Lower leg skin (tissue), 4 donors: ENCODE measurements around the gene TFPI. TPM values are rescaled to one million over a fixed set of nuclear protein-coding genes. Genes with fewer than 3 reads are reported as not detected.

Experiments used
- DNase-seq, 2 donors: peaks; one replicate each; pipeline ENCODE4 v3.0.0-alpha.2; 2019; ENCODE audit warnings: low spot score in 2 of 2
- H3K4me3 ChIP-seq: fragments of 200-600 bp; sonication (generic); 2 replicates; pipeline ENCODE4 v1.5.1; 2017; ENCODE audit warnings: mild to moderate bottlenecking, low read depth; ENCODE audit not compliant: poor library complexity, severe bottlenecking
- CTCF ChIP-seq, 3 donors: fragments of 450-650 bp; IDR thresholded peaks; one replicate each; pipeline ENCODE4 v1.5.1; 2016; ENCODE audit warnings: antibody characterized with exemption in 3 of 3, mild to moderate bottlenecking in 3 of 3, moderate library complexity in 2 of 3
- POLR2A ChIP-seq, 2 donors: fragments of 450-650 bp; IDR thresholded peaks; one replicate each; pipeline ENCODE4 v1.6.1; 2016 to 2017; ENCODE audit warnings: antibody characterized with exemption in 2 of 2, mild to moderate bottlenecking in 1 of 2, moderate library complexity in 1 of 2
- WGBS, 2 donors: methylation state at CpG; one replicate each; pipeline ENCODE4 v1.1.5; 2018; 5-methylcytosine and 5-hydroxymethylcytosine counted together
- intact Hi-C: fragments of 100-400 bp; cut with DNase I; formaldehyde crosslinking; loops from one replicate; pipeline ENCODE4 v1.15.0; 2023; ENCODE audit warnings: low total_unique reads
- total RNA-seq, 4 donors: library from RNA; depleted of rRNA; stranded (reverse); fragments of >200 nt; gene quantifications; one replicate each; pipeline ENCODE4 v1.1.0, GENCODE V29; 2016

Gene TFPI
- total RNA-seq = 10 to 100 TPM; 15.6 to 28.4 (median 16.0) TPM

DNA sequence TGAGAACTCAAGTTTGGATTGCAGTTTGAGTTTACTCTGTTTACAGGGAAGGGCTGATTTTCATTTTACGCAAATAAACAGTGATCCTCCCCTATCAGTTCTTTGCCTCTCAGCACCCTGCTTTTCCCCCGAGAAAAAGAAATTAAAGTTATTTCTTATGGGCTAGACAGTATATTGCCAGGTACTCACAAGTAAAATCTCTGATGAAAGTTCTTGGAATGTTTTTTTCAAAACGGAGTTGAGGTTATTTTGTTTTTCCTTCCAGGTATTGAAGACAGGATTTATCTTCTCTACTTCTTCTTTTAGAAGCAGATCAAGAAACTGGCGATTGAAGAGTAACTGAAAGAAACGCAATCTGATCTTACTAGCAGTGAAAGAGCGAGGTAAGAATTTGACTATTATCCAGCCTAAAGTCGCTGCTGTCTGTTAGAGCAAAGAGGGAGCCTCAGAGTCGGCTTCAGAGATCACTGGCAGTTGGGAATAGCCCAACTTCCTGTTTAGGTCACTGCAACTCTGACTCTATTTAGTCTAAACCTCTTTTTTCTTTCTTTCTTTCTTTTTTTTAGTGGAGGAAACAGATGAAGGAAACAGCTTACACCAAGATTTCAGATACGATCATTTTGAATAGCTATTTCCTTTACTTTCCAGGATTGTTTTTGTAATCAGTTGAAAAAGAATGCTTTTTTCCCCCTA is at the start of gene TFPI:
TFPI (minus strand) TSS at position 425 of the 693 bp plus-strand sequence. CDS start 50,667 bp downstream, outside the sequence.
- H3K4me3 ChIP-seq = peak within 1 kb of the TSS; percentile 23
- peak in 1 of 2 donors; percentile 42 for DNase-seq
- 9 to 12% methylated on average over 9 of the region's 9 CpGs for WGBS, 2 donors
- TF ChIP-seq CTCF (IDR thresholded peaks at IDR 0.05) (no peak), POLR2A (IDR thresholded peaks at IDR 0.05) (no peak)
- intact Hi-C loops = no loop called here

DNA sequence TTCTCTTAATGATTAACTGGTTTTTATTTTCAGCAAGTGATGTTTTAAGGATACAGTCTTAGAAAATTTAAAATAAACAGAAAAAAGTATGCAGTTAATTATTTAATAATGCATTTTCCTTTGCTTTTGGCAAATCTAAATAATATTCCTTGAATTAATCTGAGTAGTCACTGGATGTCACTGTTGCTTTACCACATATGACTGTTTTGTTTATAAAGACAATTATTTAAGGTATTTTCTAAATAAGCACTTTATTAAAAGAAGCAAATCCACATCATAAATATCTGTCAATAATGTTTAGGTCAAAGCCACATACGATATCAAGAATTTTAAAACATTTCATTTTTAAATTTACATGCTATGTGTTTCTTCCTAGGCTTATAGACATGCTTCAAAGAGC is 40.6 kb upstream of the TFPI start:
- 48 to 52% methylated on average over 1 of the region's 1 CpG for WGBS, 2 donors
- intact Hi-C loops = no loop called here
- TF ChIP-seq POLR2A (IDR thresholded peaks at IDR 0.05) (no peak), CTCF (IDR thresholded peaks at IDR 0.05) (no peak)
- H3K4me3 ChIP-seq = no peak overlapping the region
- no peak for DNase-seq

GRCh38 chr2:187593697-187594096 is 39.5 kb upstream of the TFPI start:
- intact Hi-C loops = no loop called here
- WGBS, 2 donors = 37 to 48% methylated on average over 1 of the region's 1 CpG
- H3K4me3 ChIP-seq = no peak overlapping the region
- no peak for TF ChIP-seq CTCF (IDR thresholded peaks at IDR 0.05)
- no peak for DNase-seq

DNA sequence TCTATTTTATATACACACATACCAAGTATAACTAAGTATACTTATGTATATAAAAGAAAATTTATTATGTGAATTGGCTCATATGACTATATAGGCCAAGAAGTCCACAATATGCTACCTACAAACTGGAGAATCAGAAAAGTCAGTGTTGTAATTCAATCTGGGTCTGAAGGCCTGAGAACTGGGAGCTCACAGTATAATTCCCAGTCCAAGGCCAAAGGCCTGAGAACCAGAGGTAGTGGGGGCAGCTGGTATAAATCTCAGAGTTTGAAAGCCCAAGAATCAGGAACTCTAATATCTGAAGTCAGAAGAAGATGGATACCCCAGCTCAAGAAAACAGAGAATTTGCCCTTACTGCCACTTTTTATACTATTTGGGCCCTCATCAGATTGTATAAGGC is 38.9 kb upstream of the TFPI start:
- no peak overlapping the region for H3K4me3 ChIP-seq
- intact Hi-C loops = no loop called here
- TF ChIP-seq POLR2A (IDR thresholded peaks at IDR 0.05) (no peak), CTCF (IDR thresholded peaks at IDR 0.05) (no peak)
- DNase-seq = no peak

DNA sequence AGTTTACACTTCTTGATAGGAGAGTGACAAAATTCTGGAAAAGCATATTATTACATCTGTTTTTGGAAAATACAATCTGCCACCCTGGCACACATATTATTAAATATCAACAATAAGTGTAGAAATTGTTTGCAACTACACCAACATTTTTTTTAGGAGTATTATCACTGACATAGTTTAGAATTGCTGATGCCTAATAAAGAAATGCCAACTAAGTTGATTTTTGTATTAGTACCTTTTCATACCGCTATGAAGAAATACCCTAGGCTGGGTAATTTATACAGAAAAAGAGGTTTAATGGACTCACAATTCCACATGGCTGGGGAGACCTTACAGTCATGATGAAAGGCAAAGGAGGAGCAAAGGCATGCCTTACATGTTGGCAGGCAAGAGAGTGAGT is 35.9 kb upstream of the TFPI start:
- intact Hi-C loops = no loop called here
- TF ChIP-seq POLR2A (IDR thresholded peaks at IDR 0.05) (no peak), CTCF (IDR thresholded peaks at IDR 0.05) (no peak)
- 98 to 100% methylated on average over 1 of the region's 1 CpG for WGBS, 2 donors
- no peak for DNase-seq
- no peak overlapping the region for H3K4me3 ChIP-seq
